Muscle of leg (tissue), 11 donors: ENCODE measurements around the gene SLX4IP. TPM values are rescaled to one million over a fixed set of nuclear protein-coding genes. Genes with fewer than 3 reads are reported as not detected.

Experiments
- DNase-seq: peaks from one replicate; pipeline ENCODE4 v3.0.0; 2013
- H3K27ac ChIP-seq: one replicate; pipeline ENCODE4 v1.5.1; 2013; ENCODE audit warnings: mild to moderate bottlenecking, low read length, control low read depth
- H3K27me3 ChIP-seq: one replicate; pipeline ENCODE4 v1.6.1; 2013; ENCODE audit warnings: low read length; ENCODE audit not compliant: control insufficient read depth, insufficient read depth
- H3K36me3 ChIP-seq: one replicate; pipeline ENCODE4 v1.6.1; 2013; ENCODE audit warnings: low read length; ENCODE audit not compliant: control insufficient read depth, insufficient read depth
- H3K4me1 ChIP-seq: one replicate; pipeline ENCODE4 v1.6.1; 2013; ENCODE audit warnings: low read length; ENCODE audit not compliant: control insufficient read depth, insufficient read depth
- H3K4me3 ChIP-seq: one replicate; pipeline ENCODE4 v1.5.1; 2013; ENCODE audit warnings: low read length, control low read depth
- H3K9me3 ChIP-seq: replicated peaks from 2 replicates; pipeline ENCODE4 v1.6.1; 2013; ENCODE audit warnings: low read depth, low read length; ENCODE audit not compliant: control insufficient read depth
- WGBS: methylation state at CpG from one replicate; pipeline ENCODE4 v1.1.5; 2013; ENCODE audit warnings: missing lambda C conversion rate; ENCODE audit not compliant: insufficient coverage; 5-methylcytosine and 5-hydroxymethylcytosine counted together
- polyA plus RNA-seq, 8 donors: library from polyadenylated mRNA; unstranded; fragments of 120-200 nt; gene quantifications; one replicate each; pipeline versions ENCODE4 v1.2.1 to v1.2.3, GENCODE V29; 2013; ENCODE audit warnings: inconsistent platforms in 1 of 8, low replicate concordance in 1 of 8; ENCODE audit not compliant: insufficient read length in 8 of 8, insufficient read depth in 1 of 8
- total RNA-seq: library from RNA; stranded (reverse); fragments of 120-200 nt; gene quantifications from one replicate; pipeline ENCODE4 v1.2.4, GENCODE V29; 2013

The SLX4IP gene
- total and polyA plus RNA-seq, 9 donors: 3.3 to 5.0 (median 4.4) TPM

GRCh38 chr20:10513931-10514575, 78.9 kb downstream of the SLX4IP start:
- H3K9me3 ChIP-seq: no peaks in the 10 kb centered on the region
- H3K4me3 ChIP-seq: no peak overlapping the region
- no peaks in the 10 kb centered on the region for H3K36me3 ChIP-seq
- H3K4me1 ChIP-seq: peaks cover 13% of the 10 kb centered on the region
- peak; percentile 55 for DNase-seq
- no peaks in the 10 kb centered on the region for H3K27me3 ChIP-seq
- WGBS: 44% methylated on average over 3 of the region's 4 CpGs
- H3K27ac ChIP-seq: no peak overlapping the region

GRCh38 chr20:10516529-10516928, 81.4 kb downstream of the SLX4IP start:
- no peaks in the 10 kb centered on the region for H3K27me3 ChIP-seq
- no peak overlapping the region for H3K4me3 ChIP-seq
- H3K36me3 ChIP-seq: no peaks in the 10 kb centered on the region
- no CpG with 5 or more reads among the region's 2 CpGs for WGBS
- H3K27ac ChIP-seq: no peak overlapping the region
- no peaks in the 10 kb centered on the region for H3K9me3 ChIP-seq
- peaks cover 10% of the 10 kb centered on the region for H3K4me1 ChIP-seq
- DNase-seq: peak; percentile 30

DNA sequence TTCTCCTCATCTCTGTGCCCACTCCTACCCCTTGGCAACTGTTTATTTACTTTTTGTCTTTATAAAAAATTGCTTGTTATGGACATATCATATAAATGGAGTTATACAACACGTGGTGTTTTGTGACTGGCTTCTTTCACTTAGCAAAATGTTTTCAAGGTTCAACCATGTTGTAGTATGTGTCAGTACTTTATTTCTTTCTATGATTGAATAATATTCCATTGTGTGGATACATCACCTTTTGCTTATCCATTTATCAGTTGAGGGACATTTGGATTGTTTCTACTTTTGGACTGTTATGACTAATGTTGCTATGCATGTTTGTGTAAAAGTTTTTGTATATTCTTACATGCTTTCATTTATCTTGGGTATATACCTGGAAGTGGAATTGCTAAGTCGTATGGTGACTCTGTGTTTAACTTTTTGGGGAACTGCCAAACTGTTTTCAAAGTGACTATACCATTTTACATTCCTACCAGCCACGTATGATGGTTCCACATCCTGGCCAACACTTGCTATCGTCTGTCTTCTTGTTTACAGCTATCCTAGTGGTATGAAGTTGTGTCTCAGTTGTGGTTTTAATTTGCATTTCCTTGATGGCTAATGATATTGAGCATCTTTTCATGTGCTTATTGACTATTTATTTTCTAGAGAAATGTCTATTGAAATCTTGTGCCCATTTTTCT, 84.4 kb downstream of the SLX4IP start:
- no peak for DNase-seq
- Histone ChIP-seq H3K36me3 (no peaks in the 10 kb centered on the region), H3K4me3 (no peak overlapping the region), H3K27me3 (no peaks in the 10 kb centered on the region), H3K27ac (no peak overlapping the region), H3K9me3 (no peaks in the 10 kb centered on the region), H3K4me1 (peaks cover 23% of the 10 kb centered on the region)
- no CpG with 5 or more reads among the region's 4 CpGs for WGBS

- H3K27ac ChIP-seq: no peak overlapping the region
- no peaks in the 10 kb centered on the region for H3K9me3 ChIP-seq
- no peak for DNase-seq
- H3K4me3 ChIP-seq: no peak overlapping the region
- H3K36me3 ChIP-seq: no peaks in the 10 kb centered on the region
- peaks cover 27% of the 10 kb centered on the region for H3K4me1 ChIP-seq
- no peaks in the 10 kb centered on the region for H3K27me3 ChIP-seq
These were observed 85.4 kb downstream of the SLX4IP start for GRCh38 chr20:10520528-10520927.

GRCh38 chr20:10521068-10521831, 86.1 kb downstream of the SLX4IP start:
- no peaks in the 10 kb centered on the region for H3K27me3 ChIP-seq
- H3K4me1 ChIP-seq: peaks cover 27% of the 10 kb centered on the region
- no peak overlapping the region for H3K27ac ChIP-seq
- H3K4me3 ChIP-seq: no peak overlapping the region
- H3K36me3 ChIP-seq: no peaks in the 10 kb centered on the region
- H3K9me3 ChIP-seq: no peaks in the 10 kb centered on the region
- DNase-seq: peak; percentile 77
- WGBS: 50% methylated on average over 1 of the region's 5 CpGs

DNA sequence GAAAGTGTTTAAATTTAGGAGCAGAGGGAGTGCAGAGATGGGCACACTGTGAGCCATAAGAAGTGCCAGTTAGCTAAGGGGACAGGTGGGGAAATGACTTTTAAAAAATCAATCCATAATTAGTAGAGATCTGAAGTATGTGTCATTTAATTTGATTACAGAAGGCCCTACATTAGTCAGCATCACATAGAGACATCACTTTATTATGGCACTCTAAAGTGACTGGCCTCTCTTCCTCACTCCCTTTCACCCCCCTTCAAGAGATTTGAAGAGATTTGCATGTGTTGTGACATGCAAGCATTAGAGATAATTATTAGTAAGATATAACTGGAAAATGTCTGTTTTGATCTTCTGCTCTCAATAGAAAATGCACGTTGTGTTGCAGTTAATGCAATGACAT, 86.7 kb downstream of the SLX4IP start:
- H3K4me3 ChIP-seq: no peak overlapping the region
- no peaks in the 10 kb centered on the region for H3K36me3 ChIP-seq
- peaks cover 27% of the 10 kb centered on the region for H3K4me1 ChIP-seq
- no peaks in the 10 kb centered on the region for H3K27me3 ChIP-seq
- no CpG with 5 or more reads among the region's 1 CpG for WGBS
- H3K27ac ChIP-seq: no peak overlapping the region
- DNase-seq: no peak
- H3K9me3 ChIP-seq: no peaks in the 10 kb centered on the region

DNA sequence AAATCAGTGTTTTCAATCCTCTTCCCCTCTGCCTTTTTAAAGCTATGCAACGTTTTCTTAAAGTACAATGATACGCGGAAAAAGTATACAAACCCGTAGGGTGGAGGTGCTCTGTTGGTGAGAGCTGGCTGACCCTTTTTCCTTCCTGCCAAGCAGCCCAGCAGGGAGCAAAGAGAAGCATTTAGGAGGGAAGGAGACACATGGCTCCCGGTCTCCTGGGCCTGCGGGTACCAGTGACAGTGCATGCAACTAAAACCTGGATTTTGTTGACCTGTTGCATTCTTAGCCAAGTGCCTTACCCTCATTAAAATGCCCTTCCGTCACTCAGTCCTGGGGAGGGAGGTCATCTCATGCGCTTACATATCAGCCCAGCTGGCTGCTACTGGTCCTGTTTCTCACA, 87.2 kb downstream of the SLX4IP start:
- Histone ChIP-seq H3K36me3 (no peaks in the 10 kb centered on the region), H3K4me3 (no peak overlapping the region), H3K27ac (no peak overlapping the region), H3K27me3 (no peaks in the 10 kb centered on the region), H3K4me1 (peaks cover 27% of the 10 kb centered on the region), H3K9me3 (no peaks in the 10 kb centered on the region)
- 83% methylated on average over 3 of the region's 8 CpGs for WGBS
- DNase-seq: no peak

- H3K27me3 ChIP-seq: no peaks in the 10 kb centered on the region
- WGBS: no CpG with 5 or more reads among the region's 5 CpGs
- H3K36me3 ChIP-seq: no peaks in the 10 kb centered on the region
- H3K4me1 ChIP-seq: peaks cover 27% of the 10 kb centered on the region
- H3K4me3 ChIP-seq: no peak overlapping the region
- peak overlapping the region; percentile 83 for H3K27ac ChIP-seq
- DNase-seq: no peak
- no peaks in the 10 kb centered on the region for H3K9me3 ChIP-seq
These were observed 88.3 kb downstream of the SLX4IP start for GRCh38 chr20:10523443-10523842.

DNA sequence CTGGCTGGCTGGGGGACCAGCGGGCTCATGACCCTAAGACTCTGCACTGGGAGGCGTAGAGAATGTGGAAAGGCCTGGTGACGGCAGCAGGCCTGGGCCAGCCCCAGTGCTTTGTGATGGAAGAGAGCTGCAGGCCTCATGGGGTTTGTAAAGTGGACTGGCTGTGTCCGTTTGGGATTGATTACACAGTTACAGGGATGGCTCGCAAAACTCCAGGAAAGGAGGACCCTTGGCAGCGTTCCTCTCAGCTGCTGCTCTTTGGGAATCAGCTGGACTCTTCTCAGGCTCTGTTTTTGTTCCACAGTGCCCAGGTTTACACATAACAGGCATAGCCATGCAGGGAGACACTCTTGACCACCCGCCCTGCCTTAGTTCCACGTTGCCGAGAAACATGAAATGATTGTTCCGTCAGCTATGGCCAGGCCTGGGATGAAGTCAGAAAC, 89.0 kb downstream of the SLX4IP start:
- H3K4me3 ChIP-seq: no peak overlapping the region
- H3K27ac ChIP-seq: peak overlapping the region; percentile 83
- H3K27me3 ChIP-seq: no peaks in the 10 kb centered on the region
- peaks cover 27% of the 10 kb centered on the region for H3K4me1 ChIP-seq
- WGBS: 17% methylated on average over 9 of the region's 10 CpGs
- H3K9me3 ChIP-seq: no peaks in the 10 kb centered on the region
- peak; percentile 93 for DNase-seq
- H3K36me3 ChIP-seq: no peaks in the 10 kb centered on the region

- Histone ChIP-seq H3K27me3 (no peaks in the 10 kb centered on the region), H3K4me3 (no peak overlapping the region), H3K36me3 (no peaks in the 10 kb centered on the region), H3K27ac (peak overlapping the region; percentile 83), H3K4me1 (peaks cover 27% of the 10 kb centered on the region), H3K9me3 (no peaks in the 10 kb centered on the region)
- no peak for DNase-seq
- 90% methylated on average over 3 of the region's 4 CpGs for WGBS
These were observed 89.5 kb downstream of the SLX4IP start for GRCh38 chr20:10524643-10525042.
